ENCODE data around the gene ZNF185.

Gene ZNF185

GRCh38 chrX:152873361-152873760 lies 24.5 kb upstream of the ZNF185 start:
- Histone ChIP-seq H3K27me3 (ENCODE audit: insufficient read depth, low read length, poor library complexity) (no peaks in the 10 kb centered on the region), H3K4me1 (ENCODE audit: insufficient read depth, low read length) (no peaks in the 10 kb centered on the region), H3K4me3 (ENCODE audit: low read depth in 1 of 2, low read length in 2 of 2) (no peak overlapping the region), H3K9ac (ENCODE audit: low read depth, low read length) (no peak overlapping the region), H3K4me2 (ENCODE audit: insufficient read depth, low read length) (no peak overlapping the region), H2AFZ (ENCODE audit: low read depth, low read length) (no peak overlapping the region), H3K79me2 (ENCODE audit: insufficient read depth, low read length) (no peaks in the 10 kb centered on the region), H3K36me3 (ENCODE audit: insufficient read depth, low read length) (peaks cover 19% of the 10 kb centered on the region), H3K27ac (ENCODE audit: low read length) (no peak overlapping the region), H4K20me1 (ENCODE audit: insufficient read depth, low read length) (no peaks in the 10 kb centered on the region), H3K9me3 (ENCODE audit: insufficient read depth, low read length, severe bottlenecking) (no peaks in the 10 kb centered on the region)
- no peak for ATAC-seq (ENCODE audit: insufficient read depth, low read depth)
- no peak for TF ChIP-seq EZH2 (IDR thresholded peaks at IDR 0.05; ENCODE audit: borderline replicate concordance, low read depth, low read length, severe bottlenecking)
- TF ChIP-seq, protein P1, sequence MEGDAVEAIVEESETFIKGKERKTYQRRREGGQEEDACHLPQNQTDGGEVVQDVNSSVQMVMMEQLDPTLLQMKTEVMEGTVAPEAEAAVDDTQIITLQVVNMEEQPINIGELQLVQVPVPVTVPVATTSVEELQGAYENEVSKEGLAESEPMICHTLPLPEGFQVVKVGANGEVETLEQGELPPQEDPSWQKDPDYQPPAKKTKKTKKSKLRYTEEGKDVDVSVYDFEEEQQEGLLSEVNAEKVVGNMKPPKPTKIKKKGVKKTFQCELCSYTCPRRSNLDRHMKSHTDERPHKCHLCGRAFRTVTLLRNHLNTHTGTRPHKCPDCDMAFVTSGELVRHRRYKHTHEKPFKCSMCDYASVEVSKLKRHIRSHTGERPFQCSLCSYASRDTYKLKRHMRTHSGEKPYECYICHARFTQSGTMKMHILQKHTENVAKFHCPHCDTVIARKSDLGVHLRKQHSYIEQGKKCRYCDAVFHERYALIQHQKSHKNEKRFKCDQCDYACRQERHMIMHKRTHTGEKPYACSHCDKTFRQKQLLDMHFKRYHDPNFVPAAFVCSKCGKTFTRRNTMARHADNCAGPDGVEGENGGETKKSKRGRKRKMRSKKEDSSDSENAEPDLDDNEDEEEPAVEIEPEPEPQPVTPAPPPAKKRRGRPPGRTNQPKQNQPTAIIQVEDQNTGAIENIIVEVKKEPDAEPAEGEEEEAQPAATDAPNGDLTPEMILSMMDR (IDR thresholded peaks at IDR 0.05; ENCODE audit: borderline replicate concordance, extremely low read depth, low read length, poor library complexity, severe bottlenecking) = no peak
- DNase-seq = no peak

DNA sequence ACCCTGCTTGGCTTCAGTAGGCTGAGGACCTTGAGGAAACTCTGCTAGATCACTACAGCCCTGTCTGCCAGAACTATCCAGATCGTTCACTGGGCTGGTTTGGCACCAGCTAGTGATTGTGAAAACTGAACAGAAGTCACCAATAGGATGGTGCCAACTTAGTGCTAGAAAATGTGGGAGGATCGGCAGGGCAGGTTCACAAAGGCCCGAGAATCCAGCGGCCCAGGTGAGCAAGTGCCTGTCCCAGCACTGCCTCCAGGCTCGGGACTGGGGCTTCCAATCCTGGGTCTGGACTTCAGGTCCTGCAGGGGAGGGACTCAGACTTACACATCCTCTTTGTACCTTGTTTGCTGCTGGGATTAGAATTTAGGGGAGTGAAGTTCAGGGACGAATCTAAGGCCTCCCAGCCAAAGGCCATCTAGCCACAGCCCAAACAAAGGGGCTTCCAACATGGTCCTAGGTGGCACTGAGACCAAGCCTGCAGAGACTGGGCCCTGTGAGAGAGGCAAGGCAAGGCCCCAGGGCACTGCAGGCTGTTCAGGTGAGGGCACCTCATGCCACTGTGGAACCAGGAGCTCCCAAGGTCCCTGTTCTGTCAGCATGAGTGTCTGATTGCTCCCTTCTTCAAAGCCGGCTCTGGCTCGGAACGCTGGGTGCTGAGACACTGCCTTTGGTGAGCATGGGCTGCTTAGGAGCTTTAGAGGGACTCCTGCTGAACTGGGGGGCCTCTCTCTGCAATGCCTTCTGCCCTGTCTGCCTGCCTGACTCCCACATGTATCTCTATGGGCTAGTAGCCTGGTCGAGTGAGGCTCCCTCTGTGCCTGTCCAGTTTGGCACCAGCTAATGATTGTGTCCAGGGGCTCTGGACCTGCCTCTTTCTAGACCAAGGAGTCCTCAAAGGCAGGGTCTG lies 20.7 kb upstream of the ZNF185 start:
- no peaks in the 10 kb centered on the region for H3K9me3 ChIP-seq (ENCODE audit: insufficient read depth, low read length, severe bottlenecking)
- H3K4me1 ChIP-seq (ENCODE audit: insufficient read depth, low read length) = no peaks in the 10 kb centered on the region
- no peak for ATAC-seq (ENCODE audit: insufficient read depth, low read depth)

GRCh38 chrX:152878976-152879755 lies 18.7 kb upstream of the ZNF185 start:
- Histone ChIP-seq H3K9me3 (ENCODE audit: insufficient read depth, low read length, severe bottlenecking) (no peaks in the 10 kb centered on the region), H3K36me3 (ENCODE audit: insufficient read depth, low read length) (no peaks in the 10 kb centered on the region), H2AFZ (ENCODE audit: low read depth, low read length) (no peak overlapping the region), H3K79me2 (ENCODE audit: insufficient read depth, low read length) (no peaks in the 10 kb centered on the region), H3K27ac (ENCODE audit: low read length) (no peak overlapping the region), H3K4me3 (ENCODE audit: low read depth in 1 of 2, low read length in 2 of 2) (no peak overlapping the region), H3K9ac (ENCODE audit: low read depth, low read length) (no peak overlapping the region), H3K4me2 (ENCODE audit: insufficient read depth, low read length) (no peak overlapping the region), H4K20me1 (ENCODE audit: insufficient read depth, low read length) (no peaks in the 10 kb centered on the region), H3K4me1 (ENCODE audit: insufficient read depth, low read length) (no peaks in the 10 kb centered on the region), H3K27me3 (ENCODE audit: insufficient read depth, low read length, poor library complexity) (no peaks in the 10 kb centered on the region)
- no peak for TF ChIP-seq EZH2 (IDR thresholded peaks at IDR 0.05; ENCODE audit: borderline replicate concordance, low read depth, low read length, severe bottlenecking)
- TF ChIP-seq, protein P1 (IDR thresholded peaks at IDR 0.05; ENCODE audit: borderline replicate concordance, extremely low read depth, low read length, poor library complexity, severe bottlenecking) = no peak
- ATAC-seq (ENCODE audit: insufficient read depth, low read depth) = no peak
- no peak for DNase-seq

More for the DNA sequence above, 20.7 kb upstream of the ZNF185 start:
- Histone ChIP-seq H2AFZ (ENCODE audit: low read depth, low read length) (no peak overlapping the region), H3K27me3 (ENCODE audit: insufficient read depth, low read length, poor library complexity) (no peaks in the 10 kb centered on the region), H3K4me3 (ENCODE audit: low read depth in 1 of 2, low read length in 2 of 2) (no peak overlapping the region), H3K79me2 (ENCODE audit: insufficient read depth, low read length) (no peaks in the 10 kb centered on the region), H3K27ac (ENCODE audit: low read length) (no peak overlapping the region), H4K20me1 (ENCODE audit: insufficient read depth, low read length) (no peaks in the 10 kb centered on the region), H3K9ac (ENCODE audit: low read depth, low read length) (no peak overlapping the region), H3K36me3 (ENCODE audit: insufficient read depth, low read length) (no peaks in the 10 kb centered on the region), H3K4me2 (ENCODE audit: insufficient read depth, low read length) (no peak overlapping the region)
- no peak for DNase-seq
- TF ChIP-seq EZH2 (IDR thresholded peaks at IDR 0.05; ENCODE audit: borderline replicate concordance, low read depth, low read length, severe bottlenecking) = no peak
- TF ChIP-seq, protein P1 (IDR thresholded peaks at IDR 0.05; ENCODE audit: borderline replicate concordance, extremely low read depth, low read length, poor library complexity, severe bottlenecking) = no peak
